Thyroid gland (tissue), 4 donors: ENCODE data around the gene TACO1.

Experiments
- CTCF ChIP-seq, 6 experiments: fragments of 200-600 bp in 3 of 6; fragments of 450-650 bp in 3 of 6; sonication (generic) in 3 of 6; IDR thresholded peaks; one replicate each; pipeline ENCODE4 v1.5.1; 2016 to 2019; ENCODE audit warnings: antibody characterized with exemption in 6 of 6, mild to moderate bottlenecking in 2 of 6, inconsistent platforms in 1 of 6, moderate library complexity in 1 of 6
- POLR2A ChIP-seq, 2 donors: fragments of 450-650 bp; IDR thresholded peaks; one replicate each; pipeline ENCODE4 v1.6.1; 2017; ENCODE audit warnings: antibody characterized with exemption in 2 of 2, mild to moderate bottlenecking in 2 of 2, moderate library complexity in 1 of 2

GRCh38 chr17:63634163-63634562 is 33.5 kb downstream of the TACO1 start:
- TF ChIP-seq CTCF (IDR thresholded peaks at IDR 0.05) (no peak), POLR2A (IDR thresholded peaks at IDR 0.05) (no peak)
